K562 (cell line): ENCODE measurements around the gene DIAPH1.

ENCODE experiments used
- CTCF ChIP-seq, 3 experiments: IDR thresholded peaks in 2 of 3; conservative IDR thresholded peaks in 1 of 3; 2 replicates each; pipeline ENCODE4 v1.5.1; 2011 to 2012; ENCODE audit warnings: low read length in 3 of 3, mild to moderate bottlenecking in 3 of 3, control low read depth in 2 of 3, improper control_type of control experiment in 1 of 3, inconsistent platforms in 1 of 3, low read depth in 1 of 3, mixed read lengths in 1 of 3, moderate library complexity in 1 of 3; ENCODE audit not compliant: insufficient read depth in 2 of 3
- HSF4 ChIP-seq: fragments of 250-450 bp; sonication (Bioruptor Pico); IDR thresholded peaks from 2 replicates; pipeline ENCODE4 v2.1.2; 2022; ENCODE audit warnings: mild to moderate bottlenecking, moderate library complexity, borderline replicate concordance
- MAX ChIP-seq: sonication (generic); formaldehyde crosslinking; IDR thresholded peaks from 2 replicates; pipeline ENCODE4 v1.9.0; 2022; ENCODE audit warnings: mild to moderate bottlenecking, missing genetic modification reagents
- RBM15 ChIP-seq: fragments of 200-400 bp; formaldehyde crosslinking; IDR thresholded peaks from 2 replicates; pipeline ENCODE4 v1.6.1; 2018; ENCODE audit warnings: mild to moderate bottlenecking, low read length, moderate library complexity; ENCODE audit not compliant: insufficient read depth
- SRSF1 ChIP-seq: fragments of 200-400 bp; formaldehyde crosslinking; IDR thresholded peaks from 2 replicates; pipeline ENCODE4 v1.6.1; 2017; ENCODE audit warnings: mild to moderate bottlenecking, low read depth, low read length, moderate library complexity
- TEAD4 ChIP-seq, 2 experiments: sonication (generic) in 1 of 2; formaldehyde crosslinking in 1 of 2; IDR thresholded peaks; 2 replicates each; pipeline versions ENCODE4 v1.6.1 to v1.8.0; 2012 to 2022; ENCODE audit warnings: borderline replicate concordance in 1 of 2, inconsistent platforms in 1 of 2, low read length in 1 of 2, mild to moderate bottlenecking in 1 of 2, missing genetic modification reagents in 1 of 2
- TFAM ChIP-seq: fragments of 250-450 bp; sonication (Bioruptor Pico); conservative IDR thresholded peaks from 2 replicates; pipeline ENCODE4 v1.5.0; 2021; ENCODE audit warnings: mild to moderate bottlenecking, moderate library complexity
- ZBTB1 ChIP-seq: sonication (generic); formaldehyde crosslinking; IDR thresholded peaks from 2 replicates; pipeline ENCODE4 v1.8.1; 2023; ENCODE audit warnings: missing genetic modification reagents, low read depth, mild to moderate bottlenecking, borderline replicate concordance

GRCh38 chr5:141521244-141521781, 97.5 kb downstream of the DIAPH1 start:
- TF ChIP-seq TFAM (CRISPR knock-in tag) (no peak), MAX (CRISPR knock-in tag) (no peak), CTCF (IDR thresholded peaks at IDR 0.05 in 2 of 3, conservative IDR thresholded peaks at IDR 0.05 in 1 of 3; ENCODE audit: insufficient read depth in 2 of 3, low read depth in 1 of 3, low read length in 3 of 3) (no peak), HSF4 (CRISPR knock-in tag) (no peak), SRSF1 (no peak), TEAD4 (IDR thresholded peaks at IDR 0.05; ENCODE audit: low read length) (0 out of 2 replicates have a peak, but pooled peaks have one; percentile 30), TEAD4 (CRISPR knock-in tag; IDR thresholded peaks at IDR 0.05; ENCODE audit: borderline replicate concordance) (no peak), RBM15 (no peak), ZBTB1 (CRISPR knock-in tag) (no peak)
